ENCODE data around the gene ASAP2. TPM values are rescaled to one million over a fixed set of nuclear protein-coding genes. Genes with fewer than 3 reads are reported as not detected.

The ASAP2 gene
- total and polyA plus RNA-seq, 8 donors = 21.1 to 41.8 (median 35.1) TPM

DNA sequence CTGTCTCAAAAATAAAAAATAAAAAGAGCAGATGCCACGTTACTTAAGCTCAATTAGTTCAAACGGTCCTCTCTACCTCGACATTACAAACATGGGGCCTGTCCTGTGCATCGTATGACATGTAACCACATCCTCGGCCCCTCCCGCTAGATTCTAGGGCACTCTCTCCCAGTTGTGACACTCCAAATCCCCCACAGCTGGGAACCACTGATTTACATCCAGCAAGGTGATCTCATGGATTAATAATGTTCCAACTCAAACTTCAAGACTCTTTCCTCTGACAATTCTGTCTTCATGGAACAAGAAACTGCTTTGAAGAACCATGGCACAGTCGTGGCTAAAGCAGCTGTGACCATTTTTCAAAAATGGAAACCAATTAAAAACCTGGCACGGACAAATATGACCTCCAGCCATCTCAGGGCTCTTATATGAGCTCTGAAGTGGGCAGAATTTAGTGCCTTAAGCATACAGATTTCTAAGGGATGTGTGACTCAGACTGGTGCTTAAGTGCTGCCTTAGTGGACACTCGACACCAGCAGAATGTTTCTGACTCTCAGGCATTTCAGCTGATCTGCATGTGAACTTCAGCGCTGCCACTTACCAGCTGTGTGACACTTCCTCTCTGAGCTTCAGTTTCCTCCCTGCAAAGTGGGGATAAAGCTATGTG, 31.7 kb upstream of the ASAP2 start:
- Histone ChIP-seq H3K27ac (peak overlapping the region; percentile 34 to 69), H3K36me3 (no peaks in the 10 kb centered on the region), H3K4me1 (peaks cover 12 to 34% of the 10 kb centered on the region in 2 donors), H3K4me3 (no peak overlapping the region), H3K27me3 (no peaks in the 10 kb centered on the region), H3K9me3 (no peaks in the 10 kb centered on the region)
- ATAC-seq (peak; percentile 79), DNase-seq (peak in 2 of 4 donors; percentile 62 to 78)
- no peak for TF ChIP-seq CTCF (IDR thresholded peaks at IDR 0.05)
- intact Hi-C loops (cut with DNase I) = no loop called here

DNA sequence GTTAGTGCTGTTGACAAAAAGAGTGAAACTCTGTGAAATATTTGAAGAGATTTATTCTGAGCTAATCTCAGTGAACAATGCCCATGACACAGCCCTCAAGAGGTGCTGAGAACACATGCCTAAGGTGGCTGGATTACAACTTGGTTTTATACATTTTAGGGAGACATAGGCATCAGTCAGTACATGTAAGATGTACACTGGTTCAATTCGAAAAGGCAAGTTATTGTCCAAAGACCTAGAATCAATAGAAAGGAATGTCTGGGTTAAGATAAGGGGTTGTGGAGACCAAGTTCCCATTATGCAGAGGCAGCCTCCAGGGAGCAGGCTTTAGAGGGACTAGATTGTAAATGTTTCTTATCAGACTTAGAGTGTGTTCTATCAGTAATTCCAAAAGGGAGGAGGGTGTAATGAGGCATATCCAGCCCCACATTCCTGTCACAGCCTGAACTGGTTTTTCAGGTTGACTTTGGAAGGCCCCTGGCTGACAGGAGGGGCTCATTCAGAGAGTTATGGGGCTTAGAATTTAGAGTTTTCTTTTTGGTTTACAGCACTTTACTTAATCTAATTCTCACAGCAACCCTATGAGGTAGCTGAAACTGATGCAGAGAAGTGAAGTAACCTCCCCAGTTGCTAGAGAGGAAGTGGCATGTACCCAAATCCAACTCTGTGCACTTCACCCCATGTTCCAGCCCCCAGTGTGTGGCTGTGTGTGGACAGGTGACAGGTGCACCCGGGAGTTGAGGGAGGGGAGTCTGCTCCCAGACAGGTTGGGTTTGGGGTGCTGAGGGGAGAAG, 28.3 kb upstream of the ASAP2 start:
- no peak for TF ChIP-seq CTCF (IDR thresholded peaks at IDR 0.05)

GRCh38 chr2:9178904-9179571, 27.6 kb upstream of the ASAP2 start:
- Histone ChIP-seq H3K4me3 (no peak overlapping the region), H3K27ac (peak overlapping the region; percentile 50 to 80), H3K9me3 (no peaks in the 10 kb centered on the region), H3K27me3 (no peaks in the 10 kb centered on the region), H3K36me3 (no peaks in the 10 kb centered on the region), H3K4me1 (peaks cover 12 to 26% of the 10 kb centered on the region in 2 donors)
- intact Hi-C loops (cut with DNase I) = no loop called here
- peak in 2 of 4 donors; percentile 30 to 56 for DNase-seq
- TF ChIP-seq CTCF (IDR thresholded peaks at IDR 0.05) = no peak
- peak; percentile 66 for ATAC-seq

More for the DNA sequence above, 28.3 kb upstream of the ASAP2 start:
- DNase-seq (peak in 1 of 4 donors; percentile 64), ATAC-seq (peak; percentile 44)
- peak overlapping the region; percentile 50 to 80 for H3K27ac ChIP-seq
- no peak overlapping the region for H3K4me3 ChIP-seq
- H3K27me3 ChIP-seq = no peaks in the 10 kb centered on the region
- H3K36me3 ChIP-seq = no peaks in the 10 kb centered on the region
- no peaks in the 10 kb centered on the region for H3K9me3 ChIP-seq
- peaks cover 12 to 26% of the 10 kb centered on the region in 2 donors for H3K4me1 ChIP-seq
- intact Hi-C loops (cut with DNase I) = no loop called here

DNA sequence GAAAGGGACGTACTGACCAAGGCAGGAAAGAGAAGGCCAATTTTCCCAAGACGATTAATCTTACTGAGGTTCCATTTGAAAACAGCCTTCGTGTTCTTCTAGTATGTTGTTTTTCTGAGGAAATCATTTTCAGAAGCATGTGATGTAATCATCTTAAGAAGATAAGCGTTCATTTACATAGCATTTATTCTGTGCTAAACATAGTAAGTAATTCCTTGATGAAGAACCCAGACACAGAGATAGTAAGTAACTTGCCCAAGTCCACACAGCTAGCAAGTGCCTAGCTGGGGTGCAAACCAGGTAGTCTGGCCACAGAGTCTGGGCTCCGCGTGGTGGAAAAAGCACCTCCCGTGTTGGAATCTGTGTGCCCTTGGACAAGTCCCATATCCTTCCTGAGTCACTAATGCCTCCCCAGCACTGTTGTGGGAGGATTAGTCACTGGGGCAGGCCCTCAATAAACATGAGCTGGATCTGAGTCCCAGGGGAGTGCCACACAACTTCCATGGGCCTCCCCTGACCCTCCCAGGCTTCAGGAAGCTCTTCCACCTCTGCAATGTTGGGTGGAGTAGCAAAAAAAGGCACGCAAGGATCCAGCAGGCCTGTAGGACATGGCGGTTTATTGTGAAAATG, 26.9 kb upstream of the ASAP2 start:
- no peaks in the 10 kb centered on the region for H3K27me3 ChIP-seq
- no peak overlapping the region for H3K4me3 ChIP-seq
- intact Hi-C loops (cut with DNase I) = no loop called here
- H3K27ac ChIP-seq = peak overlapping the region; percentile 50 to 80
- no peak for TF ChIP-seq CTCF (IDR thresholded peaks at IDR 0.05)
- ATAC-seq = peak; percentile 48
- no peaks in the 10 kb centered on the region for H3K36me3 ChIP-seq
- no peak for DNase-seq
- H3K9me3 ChIP-seq = no peaks in the 10 kb centered on the region
- peaks cover 11 to 24% of the 10 kb centered on the region in 2 donors for H3K4me1 ChIP-seq

Measured in left lung (tissue), 10 donors.